H9 (cell line): ENCODE results near the gene ESRRA. TPM values are rescaled to one million over a fixed set of nuclear protein-coding genes. Genes with fewer than 3 reads are reported as not detected.

Experiments
- DNase-seq: peaks from one replicate; pipeline ENCODE4 v3.0.0-alpha.2; 2017
- H2AFZ ChIP-seq: one replicate; pipeline ENCODE4 v1.6.1; 2013; ENCODE audit warnings: mild to moderate bottlenecking, low read length, control low read depth, moderate library complexity
- H2AK5ac ChIP-seq: 2 replicates; pipeline ENCODE4 v1.6.1; 2013; ENCODE audit warnings: low read length, control low read depth, mixed read lengths; ENCODE audit not compliant: insufficient read length
- H2BK120ac ChIP-seq: one replicate; pipeline ENCODE4 v1.6.1; 2013; ENCODE audit warnings: low read depth, mild to moderate bottlenecking, low read length, control low read depth, inconsistent platforms; ENCODE audit not compliant: poor library complexity, severe bottlenecking
- H2BK12ac ChIP-seq: 2 replicates; pipeline ENCODE4 v1.6.1; 2013; ENCODE audit warnings: low read length, control low read depth, mixed read lengths, low read depth; ENCODE audit not compliant: insufficient read length
- H2BK15ac ChIP-seq: 2 replicates; pipeline ENCODE4 v1.6.1; 2013; ENCODE audit warnings: low read depth, low read length, control low read depth
- H2BK20ac ChIP-seq: one replicate; pipeline ENCODE4 v1.6.1; 2013; ENCODE audit warnings: low read depth, mild to moderate bottlenecking, low read length, control low read depth, inconsistent platforms; ENCODE audit not compliant: poor library complexity, severe bottlenecking
- H2BK5ac ChIP-seq: 2 replicates; pipeline ENCODE4 v1.6.1; 2013; ENCODE audit warnings: low read length, control low read depth, mixed read lengths; ENCODE audit not compliant: insufficient read length
- H3K14ac ChIP-seq: 2 replicates; pipeline ENCODE4 v1.6.1; 2013; ENCODE audit warnings: low read length, control low read depth; ENCODE audit not compliant: insufficient read depth
- H3K18ac ChIP-seq: 2 replicates; pipeline ENCODE4 v1.6.1; 2013; ENCODE audit warnings: low read depth, mild to moderate bottlenecking, mixed read lengths, low read length, control low read depth; ENCODE audit not compliant: insufficient read length
- H3K23ac ChIP-seq: 2 replicates; pipeline ENCODE4 v1.6.1; 2013; ENCODE audit warnings: low read length, control low read depth, mixed read lengths, low read depth; ENCODE audit not compliant: insufficient read length
- H3K23me2 ChIP-seq: 2 replicates; pipeline ENCODE4 v1.6.1; 2013; ENCODE audit warnings: low read depth, mild to moderate bottlenecking, mixed read lengths, low read length, control low read depth; ENCODE audit not compliant: insufficient read length, poor library complexity, severe bottlenecking
- H3K27ac ChIP-seq: 2 replicates; pipeline ENCODE4 v1.5.1; 2013; ENCODE audit warnings: low read length, control low read depth, mixed read lengths, low read depth; ENCODE audit not compliant: insufficient read length
- H3K27me3 ChIP-seq: 2 replicates; pipeline ENCODE4 v1.6.1; 2013; ENCODE audit warnings: low read length, control low read depth, inconsistent platforms; ENCODE audit not compliant: insufficient read depth
- H3K4ac ChIP-seq: 2 replicates; pipeline ENCODE4 v1.6.1; 2013; ENCODE audit warnings: low read depth, mild to moderate bottlenecking, control low read depth, inconsistent platforms, low read length, moderate library complexity
- H3K4me1 ChIP-seq: 2 replicates; pipeline ENCODE4 v1.6.1; 2013; ENCODE audit warnings: low read length, control low read depth, inconsistent platforms; ENCODE audit not compliant: insufficient read depth
- H3K4me2 ChIP-seq: 2 replicates; pipeline ENCODE4 v1.6.1; 2013; ENCODE audit warnings: low read length, control low read depth, mixed read lengths; ENCODE audit not compliant: insufficient read length, insufficient read depth
- H3K56ac ChIP-seq: 2 replicates; pipeline ENCODE4 v1.6.1; 2013; ENCODE audit warnings: low read depth, mild to moderate bottlenecking, mixed read lengths, low read length, control low read depth; ENCODE audit not compliant: insufficient read length
- H3K79me1 ChIP-seq: 2 replicates; pipeline ENCODE4 v1.6.1; 2013; ENCODE audit warnings: low read depth, mild to moderate bottlenecking, moderate library complexity, low read length, control low read depth, inconsistent platforms; ENCODE audit not compliant: insufficient read depth, poor library complexity, severe bottlenecking
- H3K79me2 ChIP-seq: 2 replicates; pipeline ENCODE4 v1.6.1; 2013; ENCODE audit warnings: low read length, control low read depth, inconsistent platforms; ENCODE audit not compliant: insufficient read depth
- H3K9ac ChIP-seq: 2 replicates; pipeline ENCODE4 v1.6.1; 2013; ENCODE audit warnings: low read length, control low read depth, mixed read lengths; ENCODE audit not compliant: insufficient read length; ENCODE audit errors: extremely low read depth
- H3K9me3 ChIP-seq: one replicate; pipeline ENCODE4 v1.6.1; 2013; ENCODE audit warnings: low read depth, low read length, inconsistent platforms; ENCODE audit not compliant: control insufficient read depth
- H3T11ph ChIP-seq: one replicate; pipeline ENCODE4 v1.6.1; 2013; ENCODE audit warnings: mild to moderate bottlenecking, low read length, control low read depth, inconsistent platforms
- H4K20me1 ChIP-seq: one replicate; pipeline ENCODE4 v1.6.1; 2013; ENCODE audit not compliant: control insufficient read depth, insufficient read length, insufficient read depth
- H4K5ac ChIP-seq: 2 replicates; pipeline ENCODE4 v1.6.1; 2013; ENCODE audit warnings: low read depth, mild to moderate bottlenecking, mixed read lengths, low read length, control low read depth; ENCODE audit not compliant: insufficient read length
- H4K8ac ChIP-seq: replicated peaks from 2 replicates; pipeline ENCODE4 v1.6.1; 2013; ENCODE audit warnings: low read length, control low read depth, mixed read lengths, low read depth; ENCODE audit not compliant: insufficient read length
- H4K91ac ChIP-seq: 2 replicates; pipeline ENCODE4 v1.6.1; 2013; ENCODE audit warnings: low read depth, mild to moderate bottlenecking, moderate library complexity, mixed read lengths, low read length, control low read depth; ENCODE audit not compliant: insufficient read length
- H3K27ac Mint-ChIP-seq, 3 experiments: 2 replicates in 2 of 3; 3 replicates in 1 of 3; pipeline ENCODE4 v1.8.0; 2020 to 2021; ENCODE audit warnings: mixed read lengths in 3 of 3, mild to moderate bottlenecking in 1 of 3, moderate library complexity in 1 of 3
- H3K27me3 Mint-ChIP-seq: 2 replicates; pipeline ENCODE4 v1.8.0; 2021; ENCODE audit warnings: low read depth, mild to moderate bottlenecking, moderate library complexity, mixed read lengths
- H3K36me3 Mint-ChIP-seq, 3 experiments: 2 replicates in 2 of 3; 3 replicates in 1 of 3; pipeline ENCODE4 v1.8.0; 2020 to 2021; ENCODE audit warnings: low read depth in 3 of 3, mixed read lengths in 3 of 3; ENCODE audit not compliant: insufficient read depth in 1 of 3
- H3K4me1 Mint-ChIP-seq, 2 experiments: 2 replicates each; pipeline ENCODE4 v1.8.0; 2020; ENCODE audit warnings: mixed read lengths in 2 of 2
- H3K4me3 Mint-ChIP-seq, 2 experiments: 2 replicates in 1 of 2; 3 replicates in 1 of 2; pipeline ENCODE4 v1.8.0; 2020 to 2021; ENCODE audit warnings: mild to moderate bottlenecking in 2 of 2, mixed read lengths in 2 of 2, moderate library complexity in 1 of 2
- H3K9me3 Mint-ChIP-seq, 2 experiments: 2 replicates in 1 of 2; 3 replicates in 1 of 2; pipeline ENCODE4 v1.8.0; 2020; ENCODE audit warnings: mild to moderate bottlenecking in 2 of 2, mixed read lengths in 2 of 2, moderate library complexity in 1 of 2
- CTCF ChIP-seq: fragments of 200-600 bp; sonication (generic); conservative IDR thresholded peaks from 3 replicates; pipeline ENCODE4 v1.8.0; 2021; ENCODE audit warnings: antibody characterized with exemption, mild to moderate bottlenecking
- WGBS: extraction: QIAGEN DNeasy Blood & Tissue Kit; methylation state at CpG from one replicate; pipeline ENCODE4 v1.1.7; 2013; ENCODE audit warnings: missing lambda C conversion rate, low lambda C conversion rate, mixed read lengths; ENCODE audit not compliant: insufficient read length; ENCODE audit errors: extremely low coverage; 5-methylcytosine and 5-hydroxymethylcytosine counted together
- total RNA-seq: library from RNA; stranded (reverse); gene quantifications from 2 replicates; pipeline ENCODE4 v1.2.1, GENCODE V29; 2021

ESRRA gene
- total RNA-seq, 1 experiment from 2014 or later: 42.3 TPM

DNA sequence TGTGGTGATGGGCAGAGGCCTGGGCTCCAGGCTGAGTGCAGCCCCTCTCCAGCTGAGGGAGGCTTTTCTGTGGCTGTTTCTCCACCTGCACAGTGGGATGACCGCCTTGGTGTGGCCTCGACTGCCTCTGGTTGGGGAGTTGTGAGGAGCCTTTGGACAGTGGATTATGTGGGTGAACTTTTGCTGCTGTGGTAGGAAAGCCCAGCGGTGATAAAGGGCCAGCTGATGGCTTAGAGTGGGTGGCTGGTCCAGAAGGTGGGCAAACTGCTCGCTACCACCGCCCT lies 1.4 kb upstream of the ESRRA start:
- Mint-ChIP-seq H3K4me1 (peaks cover 21 to 22% of the 10 kb centered on the region in 2 experiments), H3K4me3 (peak overlapping the region; percentile 84 to 91), H3K36me3 (peaks cover 3 to 7% (median 6%) of the 10 kb centered on the region in 3 experiments; a peak in 5 of 7 replicates), H3K9me3 (no peaks in the 10 kb centered on the region), H3K27ac (peak overlapping the region in 1 of 3 experiments; percentile 100; a peak in 1 of 7 replicates), H3K27me3 (peaks cover 47% of the 10 kb centered on the region)
- Histone ChIP-seq H4K20me1 (no peaks in the 10 kb centered on the region), H3K27me3 (peaks cover 17% of the 10 kb centered on the region), H3K4me1 (peaks cover 2% of the 10 kb centered on the region; the same call in 1 of the 2 replicates), H2BK120ac (no peak overlapping the region), H3K23ac (no peak overlapping the region), H2AK5ac (no peak overlapping the region), H4K91ac (no peak overlapping the region), H3K4me2 (peak overlapping the region; percentile 57), H2AFZ (no peak overlapping the region), H4K5ac (no peak overlapping the region), H3K27ac (no peak overlapping the region), H3K23me2 (peaks cover 22% of the 10 kb centered on the region), H3K56ac (no peak overlapping the region), H3K79me2 (peaks cover 3% of the 10 kb centered on the region; the same call in 1 of the 2 replicates), H2BK15ac (no peak overlapping the region), H3K9ac (no peak overlapping the region), H2BK12ac (no peak overlapping the region), H4K8ac (no peak overlapping the region), H3K79me1 (peaks cover 5% of the 10 kb centered on the region), H3K18ac (no peak overlapping the region), H3K4ac (no peak overlapping the region), H3K9me3 (no peaks in the 10 kb centered on the region), H3T11ph (no peak overlapping the region), H2BK20ac (no peak overlapping the region), H2BK5ac (no peak overlapping the region), H3K14ac (no peak overlapping the region)
- no CpG with 5 or more reads among the region's 5 CpGs for WGBS
- TF ChIP-seq CTCF: no peak
- no peak for DNase-seq
